Upper lobe of left lung (tissue), 6 donors: ENCODE results near the gene GXYLT1. TPM values are rescaled to one million over a fixed set of nuclear protein-coding genes. Genes with fewer than 3 reads are reported as not detected.

Source experiments
- ATAC-seq, 2 donors: fragments of 200-7000 bp; cut with Tn5 transposase; one replicate each; pipeline ENCODE4 v1.9.1; 2022; ENCODE audit warnings: mild to moderate bottlenecking in 2 of 2, moderate library complexity in 2 of 2; ENCODE audit not compliant: low FRiP score in 2 of 2
- DNase-seq, 2 donors: peaks; one replicate each; pipeline ENCODE4 v3.0.0-alpha.2; 2019 to 2020
- H3K27ac ChIP-seq, 4 donors: fragments of 200-600 bp; sonication (generic); one replicate each; pipeline ENCODE4 v1.5.1; 2016 to 2019
- H3K27me3 ChIP-seq, 4 donors: fragments of 200-600 bp; sonication (generic); one replicate each; pipeline ENCODE4 v1.5.1; 2017 to 2019
- H3K36me3 ChIP-seq, 4 donors: fragments of 200-600 bp; sonication (generic); one replicate each; pipeline ENCODE4 v1.5.1; 2016 to 2019
- H3K4me1 ChIP-seq, 4 donors: fragments of 200-600 bp; sonication (generic); one replicate each; pipeline ENCODE4 v1.5.1; 2018 to 2019
- H3K4me3 ChIP-seq, 4 donors: fragments of 200-600 bp; sonication (generic); one replicate each; pipeline ENCODE4 v1.5.1; 2017 to 2019; ENCODE audit warnings: mild to moderate bottlenecking in 2 of 4, moderate library complexity in 1 of 4
- H3K9me3 ChIP-seq, 4 donors: fragments of 200-600 bp; sonication (generic); one replicate each; pipeline ENCODE4 v1.5.1; 2018 to 2019
- CTCF ChIP-seq, 6 experiments: fragments of 450-650 bp in 4 of 6; fragments of 200-600 bp in 2 of 6; sonication (generic) in 2 of 6; IDR thresholded peaks; one replicate each; pipeline ENCODE4 v1.5.1; 2016 to 2019; ENCODE audit warnings: antibody characterized with exemption in 6 of 6
- EP300 ChIP-seq, 4 donors: sonication (generic); formaldehyde crosslinking; IDR thresholded peaks; one replicate each; pipeline ENCODE4 v1.5.1; 2017; ENCODE audit warnings: antibody characterized with exemption in 4 of 4, control low read depth in 2 of 4
- POLR2A ChIP-seq, 4 donors: fragments of 450-650 bp; IDR thresholded peaks; one replicate each; pipeline ENCODE4 v1.5.1; 2016 to 2017; ENCODE audit warnings: antibody characterized with exemption in 4 of 4, mild to moderate bottlenecking in 2 of 4
- POLR2AphosphoS5 ChIP-seq, 2 donors: sonication (generic); formaldehyde crosslinking; IDR thresholded peaks; one replicate each; pipeline ENCODE4 v1.5.1; 2017; ENCODE audit warnings: antibody characterized with exemption in 2 of 2
- WGBS, 2 donors: methylation state at CpG; one replicate each; pipeline ENCODE4 v1.1.5; 2017 to 2018; 5-methylcytosine and 5-hydroxymethylcytosine counted together
- total RNA-seq, 6 donors: library from RNA; depleted of rRNA in 4 of 6; stranded (reverse); fragments of >200 nt in 4 of 6; gene quantifications; one replicate each; pipeline versions ENCODE4 v1.1.0 to v1.2.1, GENCODE V29; 2016 to 2021
- donor health status: DM: no; HTN: no; CAD: no; lungs with moderate emphysema.
- donor health status: DM: no; HTN: yes; CAD: no; lungs with severe emphysema.

GXYLT1 gene
- total RNA-seq, 6 donors from 2014 or later: 11.3 to 24.6 (median 12.3) TPM

GRCh38 chr12:42187799-42188198 is 43.1 kb upstream of the GXYLT1 start:
- TF ChIP-seq EP300 (IDR thresholded peaks at IDR 0.05) (no peak), POLR2AphosphoS5 (IDR thresholded peaks at IDR 0.05) (no peak), CTCF (IDR thresholded peaks at IDR 0.05) (no peak), POLR2A (IDR thresholded peaks at IDR 0.05) (no peak)
- 50 to 76% methylated on average over 2 of the region's 2 CpGs for WGBS, 2 donors
- H3K4me1 ChIP-seq: no peaks in the 10 kb centered on the region
- H3K36me3 ChIP-seq: peaks cover 0 to 13% (median 0%) of the 10 kb centered on the region in 4 donors
- no peak overlapping the region for H3K27ac ChIP-seq
- H3K4me3 ChIP-seq: no peak overlapping the region
- ATAC-seq (no peak), DNase-seq (no peak)
- H3K27me3 ChIP-seq: no peaks in the 10 kb centered on the region
- no peaks in the 10 kb centered on the region for H3K9me3 ChIP-seq

- no peaks in the 10 kb centered on the region for H3K9me3 ChIP-seq
- no peak overlapping the region for H3K27ac ChIP-seq
- no peak for DNase-seq
- TF ChIP-seq POLR2AphosphoS5 (IDR thresholded peaks at IDR 0.05) (no peak), EP300 (IDR thresholded peaks at IDR 0.05) (no peak), CTCF (IDR thresholded peaks at IDR 0.05) (no peak), POLR2A (IDR thresholded peaks at IDR 0.05) (no peak)
- H3K36me3 ChIP-seq: peaks cover 0 to 4% (median 0%) of the 10 kb centered on the region in 4 donors
- H3K4me1 ChIP-seq: no peaks in the 10 kb centered on the region
- ATAC-seq: no peak
- no peak overlapping the region for H3K4me3 ChIP-seq
- WGBS, 2 donors: 82 to 85% methylated on average over 2 of the region's 2 CpGs
- no peaks in the 10 kb centered on the region for H3K27me3 ChIP-seq
Measured at GRCh38 chr12:42186793-42187192, 42.1 kb upstream of the GXYLT1 start.

- Histone ChIP-seq H3K9me3 (no peaks in the 10 kb centered on the region), H3K4me3 (no peak overlapping the region), H3K27ac (no peak overlapping the region), H3K27me3 (no peaks in the 10 kb centered on the region), H3K36me3 (peaks cover 0 to under 1% (median 0%) of the 10 kb centered on the region in 4 donors), H3K4me1 (no peaks in the 10 kb centered on the region)
- no peak for DNase-seq
- TF ChIP-seq POLR2A (IDR thresholded peaks at IDR 0.05): no peak
- TF ChIP-seq POLR2AphosphoS5 (IDR thresholded peaks at IDR 0.05): no peak
- TF ChIP-seq CTCF (IDR thresholded peaks at IDR 0.05): no peak
- TF ChIP-seq EP300 (IDR thresholded peaks at IDR 0.05): no peak
- no peak for ATAC-seq
- 55 to 61% methylated on average over 2 of the region's 2 CpGs for WGBS, 2 donors
Measured at GRCh38 chr12:42182394-42182793, 37.7 kb upstream of the GXYLT1 start.

GRCh38 chr12:42180990-42181596 is 36.4 kb upstream of the GXYLT1 start:
- ATAC-seq: no peak
- H3K4me3 ChIP-seq: no peak overlapping the region
- no peak overlapping the region for H3K27ac ChIP-seq
- WGBS, 2 donors: 53 to 60% methylated on average over 2 of the region's 2 CpGs
- no peak for DNase-seq
- no peaks in the 10 kb centered on the region for H3K9me3 ChIP-seq
- H3K4me1 ChIP-seq: no peaks in the 10 kb centered on the region
- H3K36me3 ChIP-seq: peaks cover 0 to 4% (median 0%) of the 10 kb centered on the region in 4 donors
- no peak for TF ChIP-seq EP300 (IDR thresholded peaks at IDR 0.05)
- no peak for TF ChIP-seq CTCF (IDR thresholded peaks at IDR 0.05)
- TF ChIP-seq POLR2AphosphoS5 (IDR thresholded peaks at IDR 0.05): no peak
- TF ChIP-seq POLR2A (IDR thresholded peaks at IDR 0.05): no peak
- H3K27me3 ChIP-seq: no peaks in the 10 kb centered on the region

- Histone ChIP-seq H3K27me3 (no peaks in the 10 kb centered on the region), H3K4me3 (no peak overlapping the region), H3K36me3 (peaks cover 0 to 4% (median 0%) of the 10 kb centered on the region in 4 donors), H3K27ac (no peak overlapping the region), H3K4me1 (peaks cover 0 to 5% (median 1%) of the 10 kb centered on the region in 4 donors), H3K9me3 (no peaks in the 10 kb centered on the region)
- TF ChIP-seq POLR2AphosphoS5 (IDR thresholded peaks at IDR 0.05) (no peak), EP300 (IDR thresholded peaks at IDR 0.05) (no peak), CTCF (IDR thresholded peaks at IDR 0.05) (no peak), POLR2A (IDR thresholded peaks at IDR 0.05) (no peak)
- no peak for DNase-seq
- WGBS, 2 donors: 93 to 97% methylated on average over 2 of the region's 2 CpGs
- ATAC-seq: no peak
Measured at GRCh38 chr12:42178101-42178500, 33.4 kb upstream of the GXYLT1 start.
